SK-N-MC (cell line): Measurements from ENCODE around the gene TRPC5OS.

Source experiments
- DNase-seq: peaks from one replicate; pipeline ENCODE4 v3.0.0-alpha.2; 2011; ENCODE audit warnings: low read depth, low spot score
- H3K27ac ChIP-seq: fragments of 200-600 bp; sonication (generic); 2 replicates; pipeline ENCODE4 v1.5.1; 2016; ENCODE audit warnings: mixed run types
- H3K36me3 ChIP-seq: fragments of 200-600 bp; sonication (generic); 2 replicates; pipeline ENCODE4 v1.6.1; 2017; ENCODE audit warnings: antibody characterized with exemption, low read length, mixed read lengths; ENCODE audit not compliant: insufficient read depth
- H3K4me3 ChIP-seq: fragments of 200-600 bp; sonication (generic); 2 replicates; pipeline ENCODE4 v1.5.1; 2016
- H3K9ac ChIP-seq: fragments of 200-600 bp; sonication (generic); 2 replicates; pipeline ENCODE4 v1.8.0; 2017; ENCODE audit warnings: mixed run types, mixed read lengths; ENCODE audit not compliant: insufficient read length
- H3K9me3 ChIP-seq: fragments of 200-600 bp; sonication (generic); 2 replicates; pipeline ENCODE4 v1.6.1; 2017; ENCODE audit warnings: low read depth, mild to moderate bottlenecking, antibody characterized with exemption, low read length, moderate library complexity, mixed read lengths
- EZH2 ChIP-seq: fragments of 200-600 bp; sonication (generic); IDR thresholded peaks from one replicate; pipeline ENCODE4 v1.6.1; 2017; ENCODE audit warnings: antibody characterized with exemption
- FOXP2 ChIP-seq: optimal IDR thresholded peaks from 2 replicates; pipeline ENCODE3; 2011; ENCODE audit warnings: mild to moderate bottlenecking, moderate library complexity; ENCODE audit not compliant: insufficient read depth; ENCODE audit errors: extremely low read length, control extremely low read depth
- POLR2AphosphoS5 ChIP-seq: IDR thresholded peaks from 2 replicates; pipeline ENCODE4 v1.6.1; 2012; ENCODE audit warnings: mild to moderate bottlenecking, low read depth, low read length, borderline replicate concordance

The TRPC5OS gene

DNA sequence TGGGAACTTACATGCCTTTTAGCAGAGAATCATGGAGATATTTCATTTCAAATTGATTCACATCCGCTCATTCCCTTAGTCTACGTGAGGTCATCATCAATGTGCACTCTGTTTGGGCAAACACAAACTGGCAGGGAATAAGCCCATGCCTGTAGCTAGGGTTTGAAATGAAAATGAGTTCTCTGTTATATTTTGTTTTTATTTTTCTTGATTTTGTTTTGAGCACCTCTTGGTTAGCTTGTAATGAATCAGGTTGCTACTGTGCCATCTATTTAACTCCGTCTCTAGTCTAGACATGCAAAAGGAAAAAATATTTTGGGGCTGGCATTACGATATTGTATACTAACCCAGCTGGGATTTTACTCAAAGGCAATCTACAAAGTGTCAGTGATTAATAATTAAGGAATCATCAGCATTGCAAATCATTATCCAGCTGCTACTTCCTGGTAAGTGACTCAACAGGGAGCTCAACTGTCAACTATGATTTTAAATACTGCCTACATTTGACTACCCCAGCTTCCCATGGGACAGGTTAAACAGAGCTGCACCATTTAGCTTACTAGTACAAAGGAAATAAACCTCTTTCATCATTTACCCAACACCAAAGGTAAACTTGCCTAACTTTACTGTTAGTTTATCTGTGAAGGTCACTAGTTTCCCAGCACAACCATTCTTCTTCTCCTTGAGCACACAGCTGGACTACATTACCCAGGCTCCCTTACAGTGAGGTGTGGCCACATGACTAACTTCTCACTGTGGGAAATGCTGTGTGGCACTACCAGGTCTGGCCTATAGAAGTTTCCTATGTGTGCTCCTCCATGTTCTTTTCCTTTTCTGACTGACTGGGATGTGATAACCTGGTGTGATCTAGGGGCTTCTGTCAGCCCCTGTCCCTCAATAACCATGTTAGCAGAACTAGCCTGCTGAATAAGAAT is 21.2 kb upstream of the TRPC5OS start:
- no peak overlapping the region for H3K4me3 ChIP-seq
- no peak for TF ChIP-seq POLR2AphosphoS5
- no peak for TF ChIP-seq EZH2
- TF ChIP-seq FOXP2 = no peak
- H3K9me3 ChIP-seq = no peaks in the 10 kb centered on the region
- H3K9ac ChIP-seq = no peak overlapping the region
- no peak overlapping the region for H3K27ac ChIP-seq
- no peaks in the 10 kb centered on the region for H3K36me3 ChIP-seq
- DNase-seq = no peak

DNA sequence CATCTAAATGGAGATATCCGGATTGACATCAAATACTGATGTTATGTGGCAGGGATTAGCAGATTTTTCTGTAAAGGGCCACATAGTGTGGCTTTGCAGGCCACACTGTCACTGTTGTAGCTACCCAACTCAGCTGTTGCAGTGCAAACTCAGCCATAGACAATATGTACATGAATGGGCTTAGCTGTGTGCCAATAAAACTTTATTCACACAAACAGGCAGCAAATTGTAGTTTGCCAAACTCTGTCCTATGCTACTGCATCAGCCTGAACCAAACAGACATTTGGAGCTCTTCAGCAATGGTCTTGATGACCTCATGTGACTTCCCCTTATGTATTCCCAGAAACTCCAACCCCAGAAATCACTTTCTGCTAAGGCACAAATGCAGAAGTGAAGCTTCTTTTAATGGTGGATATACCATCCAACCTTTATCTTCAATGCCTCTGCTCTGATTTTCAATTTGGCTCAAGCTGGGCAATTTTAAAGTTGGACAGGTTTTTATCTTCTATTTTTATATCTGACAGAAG is 18.4 kb upstream of the TRPC5OS start:
- no peak overlapping the region for H3K9ac ChIP-seq
- TF ChIP-seq EZH2 (no peak), POLR2AphosphoS5 (no peak), FOXP2 (no peak)
- no peak overlapping the region for H3K4me3 ChIP-seq
- no peak overlapping the region for H3K27ac ChIP-seq
- DNase-seq = no peak
- H3K36me3 ChIP-seq = no peaks in the 10 kb centered on the region
- H3K9me3 ChIP-seq = no peaks in the 10 kb centered on the region

DNA sequence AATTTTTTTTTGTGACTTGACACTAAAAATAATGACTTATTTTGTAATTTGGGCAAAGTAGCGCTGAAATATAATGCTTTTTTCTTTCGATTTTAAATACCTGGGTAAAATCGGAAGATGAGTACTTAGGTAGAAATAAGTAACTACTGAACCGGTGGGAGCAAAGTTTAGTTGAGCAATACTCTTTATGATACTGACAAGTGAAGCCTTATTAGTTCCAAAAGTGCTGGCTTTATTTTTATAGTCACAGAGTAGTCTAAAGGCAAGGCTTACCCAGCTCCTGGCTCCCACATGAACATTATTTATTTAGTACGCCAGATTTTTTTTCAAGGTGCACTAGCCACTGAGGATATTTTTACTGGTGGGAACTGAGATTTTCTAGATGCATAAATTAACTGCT is 14.4 kb upstream of the TRPC5OS start:
- H3K4me3 ChIP-seq = no peak overlapping the region
- DNase-seq = no peak
- H3K9ac ChIP-seq = no peak overlapping the region
- H3K9me3 ChIP-seq = no peaks in the 10 kb centered on the region
- no peak overlapping the region for H3K27ac ChIP-seq
- H3K36me3 ChIP-seq = no peaks in the 10 kb centered on the region
- TF ChIP-seq EZH2 = no peak

DNA sequence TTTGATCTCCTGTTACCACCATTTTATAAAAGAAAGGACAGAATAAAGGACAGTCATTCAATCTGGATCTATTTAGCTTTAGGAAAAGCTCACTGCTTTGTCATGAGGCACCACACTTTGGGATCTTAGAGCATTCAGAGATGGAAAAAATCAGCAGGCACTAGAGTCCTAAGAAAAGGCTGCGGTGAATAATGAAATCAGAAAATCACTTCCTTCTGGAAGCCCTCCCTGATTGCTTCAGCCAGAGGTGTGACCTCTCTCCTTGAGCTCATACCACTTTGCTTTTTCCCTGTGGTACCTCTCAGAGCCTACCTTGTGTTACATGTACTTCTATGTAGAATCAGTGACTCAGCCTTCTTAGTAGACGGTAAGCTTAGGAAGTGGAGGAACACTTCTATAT is 8.7 kb upstream of the TRPC5OS start:
- Histone ChIP-seq H3K27ac (no peak overlapping the region), H3K36me3 (no peaks in the 10 kb centered on the region), H3K9ac (no peak overlapping the region), H3K4me3 (no peak overlapping the region), H3K9me3 (no peaks in the 10 kb centered on the region)
- no peak for DNase-seq
- TF ChIP-seq FOXP2 = no peak
- TF ChIP-seq EZH2 = no peak

DNA sequence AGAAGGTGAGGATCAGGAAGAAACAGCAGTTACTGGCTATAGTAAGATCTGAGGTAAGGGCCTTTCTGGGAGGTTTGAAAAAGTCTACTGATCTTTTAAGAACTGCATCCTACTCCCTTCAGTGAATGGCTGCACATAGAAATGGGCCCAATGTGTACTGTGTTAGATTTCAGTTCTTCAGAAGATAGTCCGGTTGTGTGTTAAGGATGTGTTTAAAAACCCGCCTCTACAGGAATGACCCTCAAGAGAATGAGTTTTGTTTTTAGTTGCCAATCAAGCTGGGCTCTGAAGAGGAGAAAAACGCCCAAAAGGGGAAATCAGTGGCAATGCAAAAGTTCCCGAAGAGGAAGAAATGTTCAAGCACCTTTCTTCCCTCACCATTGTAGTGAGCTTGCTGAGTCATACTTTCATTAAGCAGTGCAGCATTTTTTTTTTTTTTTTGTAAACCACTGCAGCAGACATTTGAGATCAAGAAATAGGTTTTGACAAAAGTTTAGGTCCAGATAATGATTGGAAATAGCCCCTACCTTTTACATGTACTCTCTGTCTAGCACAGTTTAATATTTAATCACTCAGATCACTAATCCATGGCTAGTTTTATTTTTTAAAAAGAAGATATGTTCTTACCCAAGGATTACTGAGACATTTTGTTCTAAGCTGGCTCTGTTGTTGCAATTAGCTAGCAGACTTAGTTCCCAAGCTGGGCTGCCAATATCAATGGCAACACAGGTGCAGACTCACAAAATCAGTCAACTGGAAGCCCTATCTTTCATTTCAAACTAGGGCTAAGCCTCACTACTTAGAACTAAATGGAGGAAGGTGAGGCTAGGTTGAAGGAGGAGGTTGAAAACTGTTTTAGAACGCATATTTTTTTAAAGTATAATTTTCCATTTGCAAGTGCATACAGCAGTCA is 7.0 kb upstream of the TRPC5OS start:
- Histone ChIP-seq H3K4me3 (no peak overlapping the region), H3K9ac (no peak overlapping the region), H3K9me3 (no peaks in the 10 kb centered on the region), H3K27ac (no peak overlapping the region), H3K36me3 (no peaks in the 10 kb centered on the region)
- no peak for DNase-seq
- TF ChIP-seq EZH2 (no peak), FOXP2 (no peak), POLR2AphosphoS5 (no peak)

DNA sequence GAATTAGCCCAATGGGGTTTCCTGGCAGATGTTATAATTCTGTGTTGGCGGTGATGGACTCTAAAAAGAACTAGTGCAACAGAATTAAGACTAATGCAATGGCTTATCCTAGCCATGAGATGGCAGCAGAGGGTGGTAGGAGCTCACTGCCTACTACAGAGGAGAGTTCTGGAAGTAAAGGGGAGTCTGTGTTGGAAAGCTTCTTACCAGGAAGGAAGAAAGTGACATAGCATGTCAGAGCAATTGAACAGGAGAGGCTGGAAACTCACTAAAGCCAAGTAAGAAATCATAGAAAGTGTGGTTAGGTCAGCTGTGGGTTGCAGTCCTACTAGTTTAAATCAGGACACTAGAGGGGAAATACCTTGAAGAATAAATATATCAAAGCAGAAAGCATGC is 6.3 kb upstream of the TRPC5OS start:
- H3K9ac ChIP-seq = no peak overlapping the region
- no peak overlapping the region for H3K4me3 ChIP-seq
- H3K9me3 ChIP-seq = no peaks in the 10 kb centered on the region
- H3K36me3 ChIP-seq = no peaks in the 10 kb centered on the region
- peak; percentile 18 for DNase-seq
- H3K27ac ChIP-seq = no peak overlapping the region
- TF ChIP-seq FOXP2 (no peak), EZH2 (no peak), POLR2AphosphoS5 (no peak)

DNA sequence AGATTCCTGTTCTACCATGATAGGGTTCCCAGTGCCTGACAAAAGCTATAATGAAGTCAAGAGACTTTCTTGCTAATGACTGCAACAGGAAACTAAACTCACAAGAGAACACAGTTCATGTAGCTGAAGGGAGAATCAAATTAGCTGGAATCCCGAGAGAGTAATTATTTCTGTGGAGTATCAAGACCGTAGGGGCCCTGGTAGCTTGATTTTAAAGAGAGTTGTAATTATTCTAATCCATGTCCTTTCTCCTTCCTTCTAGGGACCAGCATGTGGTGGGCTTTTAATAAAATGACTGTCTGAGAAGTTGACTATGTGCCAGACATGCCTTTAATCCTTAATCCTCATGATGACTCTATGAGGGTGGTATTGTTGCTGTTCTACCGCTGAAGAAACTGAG is 1.7 kb upstream of the TRPC5OS start:
- Histone ChIP-seq H3K27ac (no peak overlapping the region), H3K4me3 (no peak overlapping the region), H3K9ac (no peak overlapping the region), H3K36me3 (no peaks in the 10 kb centered on the region), H3K9me3 (no peaks in the 10 kb centered on the region)
- peak; percentile 58 for DNase-seq
- TF ChIP-seq FOXP2 = no peak
- no peak for TF ChIP-seq EZH2
- TF ChIP-seq POLR2AphosphoS5 = no peak

DNA sequence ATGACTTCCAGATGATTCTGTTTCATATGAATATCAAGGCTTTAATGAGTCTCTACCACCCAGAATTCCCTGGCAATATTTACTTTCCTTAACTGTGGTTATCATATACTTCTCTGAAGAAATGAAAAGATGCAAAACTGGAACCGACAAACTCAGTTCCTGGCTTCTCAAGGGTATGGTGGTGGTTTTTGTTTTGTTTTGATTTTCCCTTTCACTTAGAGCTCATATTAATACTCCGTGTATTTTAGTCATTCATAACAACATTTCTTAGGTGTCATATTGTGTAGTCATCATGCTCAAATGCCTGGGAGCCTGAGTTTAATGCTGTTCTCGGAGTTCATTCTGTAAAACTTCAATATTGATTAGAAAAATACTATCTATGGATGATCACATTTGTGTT is 665 bp downstream of the TRPC5OS start:
- H3K27ac ChIP-seq = no peak overlapping the region

More for the DNA sequence above, 665 bp downstream of the TRPC5OS start:
- H3K36me3 ChIP-seq = no peaks in the 10 kb centered on the region
- DNase-seq = no peak
- no peak for TF ChIP-seq POLR2AphosphoS5
- TF ChIP-seq FOXP2 = no peak
- TF ChIP-seq EZH2 = no peak
- no peak overlapping the region for H3K9ac ChIP-seq
- H3K9me3 ChIP-seq = no peaks in the 10 kb centered on the region
- peak overlapping the region; percentile 22; the same call in 1 of the 2 replicates for H3K4me3 ChIP-seq
